Measurements from ENCODE around the gene ARHGAP5. TPM values are rescaled to one million over a fixed set of nuclear protein-coding genes. Genes with fewer than 3 reads are reported as not detected.

Gene ARHGAP5
- total RNA-seq, 1 donor from 2014 or later: 157 TPM

DNA sequence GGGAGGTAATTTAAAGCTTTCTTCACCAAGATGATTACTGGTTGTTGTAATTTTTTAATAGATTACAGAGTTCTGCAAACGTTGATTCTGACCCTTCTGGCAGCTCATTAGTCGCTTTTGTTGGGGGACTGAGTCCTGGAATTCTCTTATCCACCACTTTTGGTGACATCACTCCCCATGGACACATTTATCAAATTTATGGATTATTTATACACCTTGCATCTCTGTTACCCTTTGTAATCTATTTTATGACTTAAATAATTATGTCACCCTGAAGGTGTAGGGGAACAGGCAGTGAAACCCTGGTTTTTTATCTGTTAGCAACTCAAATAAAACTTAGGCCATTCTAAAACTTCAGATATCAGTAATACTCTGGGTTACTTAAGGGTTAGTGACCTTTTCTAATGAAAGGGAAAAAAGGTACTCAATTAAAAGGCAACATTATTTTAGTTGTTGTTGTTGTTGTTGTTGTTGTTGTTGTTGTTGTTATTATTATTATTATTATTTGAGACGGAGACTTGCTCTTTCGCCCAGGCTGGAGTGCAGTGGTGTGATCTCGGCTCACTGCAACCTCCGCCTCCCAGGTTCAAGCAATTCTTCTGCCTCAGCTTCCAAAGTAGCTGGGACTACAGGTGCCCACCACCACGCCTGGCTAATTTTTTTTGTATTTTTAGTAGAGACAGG is 65.8 kb downstream of the ARHGAP5 start:
- no peak for DNase-seq (ENCODE audit: extremely low spot score, unreplicated experiment)
- TF ChIP-seq CTCF (conservative IDR thresholded peaks at IDR 0.05): no peak
- Mint-ChIP-seq H3K9me3 (peaks cover 12% of the 10 kb centered on the region), H3K4me3 (no peak overlapping the region), H3K36me3 (peaks cover 52% of the 10 kb centered on the region), H3K27me3 (no peaks in the 10 kb centered on the region), H3K4me1 (ENCODE audit: unreplicated experiment) (no peaks in the 10 kb centered on the region), H3K27ac (no peak overlapping the region)

DNA sequence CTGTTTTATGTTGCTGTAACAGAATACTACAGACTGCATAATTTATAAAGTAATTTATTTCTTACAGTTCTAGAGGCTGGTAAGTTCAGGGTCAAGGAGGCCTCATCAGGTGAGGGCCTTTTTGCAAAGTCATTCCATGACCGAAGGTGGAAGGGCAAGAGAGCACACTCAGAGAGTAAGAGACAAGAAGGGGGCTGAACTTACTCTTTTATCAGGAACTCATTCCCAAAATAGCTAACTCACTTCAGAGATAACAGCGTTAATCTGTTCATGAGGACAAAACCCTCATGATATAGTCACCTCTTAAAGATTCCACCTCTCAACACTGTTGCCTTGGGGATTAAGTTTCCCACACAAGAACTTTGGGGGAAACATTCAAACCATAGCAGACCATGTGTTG is 73.3 kb downstream of the ARHGAP5 start:
- Mint-ChIP-seq H3K4me1 (ENCODE audit: unreplicated experiment) (no peaks in the 10 kb centered on the region), H3K4me3 (no peak overlapping the region), H3K36me3 (peaks cover 34% of the 10 kb centered on the region), H3K9me3 (no peaks in the 10 kb centered on the region), H3K27me3 (no peaks in the 10 kb centered on the region), H3K27ac (no peak overlapping the region)
- DNase-seq (ENCODE audit: extremely low spot score, unreplicated experiment): no peak
- TF ChIP-seq CTCF (conservative IDR thresholded peaks at IDR 0.05): no peak

GRCh38 chr14:32166029-32166428 is 88.9 kb downstream of the ARHGAP5 start:
- no peak for DNase-seq (ENCODE audit: extremely low spot score, unreplicated experiment)
- Mint-ChIP-seq H3K27ac (no peak overlapping the region), H3K4me3 (no peak overlapping the region), H3K9me3 (no peaks in the 10 kb centered on the region), H3K27me3 (no peaks in the 10 kb centered on the region), H3K36me3 (no peaks in the 10 kb centered on the region), H3K4me1 (ENCODE audit: unreplicated experiment) (no peaks in the 10 kb centered on the region)
- TF ChIP-seq CTCF (conservative IDR thresholded peaks at IDR 0.05): no peak

GRCh38 chr14:32166924-32167323 is 89.8 kb downstream of the ARHGAP5 start:
- Mint-ChIP-seq H3K27me3 (no peaks in the 10 kb centered on the region), H3K4me1 (ENCODE audit: unreplicated experiment) (no peaks in the 10 kb centered on the region), H3K9me3 (no peaks in the 10 kb centered on the region), H3K36me3 (no peaks in the 10 kb centered on the region), H3K27ac (no peak overlapping the region), H3K4me3 (no peak overlapping the region)
- no peak for DNase-seq (ENCODE audit: extremely low spot score, unreplicated experiment)
- TF ChIP-seq CTCF (conservative IDR thresholded peaks at IDR 0.05): no peak

DNA sequence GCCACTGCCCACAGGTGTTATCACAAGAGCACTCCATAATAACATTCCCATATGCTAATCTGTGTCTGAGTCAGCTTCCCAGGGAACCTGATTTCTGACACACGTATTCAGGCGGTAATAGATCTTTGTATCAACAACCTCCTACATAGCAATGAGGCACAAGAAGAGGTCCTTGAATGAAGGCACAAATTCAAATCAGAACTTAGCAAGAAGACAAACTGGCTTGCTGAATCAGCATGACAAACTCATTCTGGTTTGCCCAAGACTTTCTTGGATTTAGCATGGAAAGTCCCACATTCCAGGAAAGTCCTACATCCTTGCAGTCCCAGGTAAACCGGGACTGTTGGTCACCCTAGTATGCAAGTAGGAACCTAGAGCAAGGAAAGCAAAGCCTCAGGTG is 90.8 kb downstream of the ARHGAP5 start:
- no peak overlapping the region for H3K4me3 Mint-ChIP-seq
- H3K9me3 Mint-ChIP-seq: no peaks in the 10 kb centered on the region
- no peaks in the 10 kb centered on the region for H3K27me3 Mint-ChIP-seq
- TF ChIP-seq CTCF (conservative IDR thresholded peaks at IDR 0.05): no peak
- H3K36me3 Mint-ChIP-seq: no peaks in the 10 kb centered on the region
- H3K4me1 Mint-ChIP-seq (ENCODE audit: unreplicated experiment): no peaks in the 10 kb centered on the region
- H3K27ac Mint-ChIP-seq: no peak overlapping the region
- DNase-seq (ENCODE audit: extremely low spot score, unreplicated experiment): no peak

- DNase-seq (ENCODE audit: extremely low spot score, unreplicated experiment): no peak
- no peaks in the 10 kb centered on the region for H3K9me3 Mint-ChIP-seq
- H3K4me1 Mint-ChIP-seq (ENCODE audit: unreplicated experiment): no peaks in the 10 kb centered on the region
- H3K27ac Mint-ChIP-seq: no peak overlapping the region
- H3K36me3 Mint-ChIP-seq: no peaks in the 10 kb centered on the region
- TF ChIP-seq CTCF (conservative IDR thresholded peaks at IDR 0.05): no peak
- H3K4me3 Mint-ChIP-seq: no peak overlapping the region
- no peaks in the 10 kb centered on the region for H3K27me3 Mint-ChIP-seq
These were observed 92.1 kb downstream of the ARHGAP5 start for GRCh38 chr14:32169191-32169590.
